DMS53 treated with DMSO at 0.1 percent for 48 hours (cell line): ENCODE measurements around the gene GLOD5.

Experiments used
- DNase-seq: peaks from one replicate; lab custom pipeline; 2025; ENCODE audit not compliant: unreplicated experiment; lab: John Stamatoyannopoulos, UW

Gene GLOD5

GRCh38 chrX:48761674-48762471 lies at the start of gene GLOD5:
Gene GLOD5 (plus strand): TSS chrX:48761747. CDS start chrX:48761791, 44 bp downstream.
- DNase-seq = peak; percentile 74

DNA sequence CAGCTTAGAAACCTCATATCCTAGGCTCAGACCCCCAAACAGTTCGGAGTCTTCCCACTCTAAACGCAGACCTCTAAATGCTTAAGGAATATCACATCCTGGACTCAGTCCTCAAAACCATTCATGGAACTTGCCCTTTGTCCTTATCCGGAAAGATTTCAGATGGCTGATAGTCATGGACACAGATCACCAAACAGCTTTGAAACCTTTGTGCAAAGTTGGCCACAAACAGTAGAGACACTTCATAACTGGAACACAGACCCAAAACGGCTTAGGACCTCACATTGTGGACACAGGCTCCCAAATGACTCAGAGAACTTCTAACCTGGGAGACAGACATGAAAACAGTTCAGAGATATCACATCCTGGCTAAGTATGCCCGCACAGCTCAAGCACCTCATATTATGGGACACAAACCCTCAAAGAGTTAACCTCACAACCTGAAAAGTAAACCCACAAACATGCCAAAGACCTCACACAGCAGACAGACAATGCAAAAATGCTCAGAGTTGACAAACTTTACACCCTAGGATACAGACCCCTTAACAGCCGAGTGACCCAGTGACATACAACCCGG lies 49.5 kb upstream of the GLOD5 start:
- no peak for DNase-seq

DNA sequence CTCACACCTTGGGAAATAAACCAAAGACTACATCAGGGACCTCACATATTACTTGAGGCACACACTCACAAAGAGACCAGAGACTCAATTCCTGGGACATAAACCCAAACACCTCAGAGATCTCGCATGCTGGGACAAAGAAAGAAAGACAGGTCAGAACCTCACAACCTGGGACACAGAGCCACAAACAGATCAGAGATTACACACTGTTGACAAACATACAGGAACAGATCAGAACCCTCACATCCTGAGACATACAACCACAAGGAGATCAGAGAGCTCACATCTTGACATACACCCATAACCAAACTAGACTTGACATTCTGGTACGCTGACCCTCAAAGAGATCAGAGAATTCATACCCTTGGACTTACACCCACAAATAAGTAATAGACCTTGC lies 47.7 kb upstream of the GLOD5 start:
- DNase-seq = no peak

DNA sequence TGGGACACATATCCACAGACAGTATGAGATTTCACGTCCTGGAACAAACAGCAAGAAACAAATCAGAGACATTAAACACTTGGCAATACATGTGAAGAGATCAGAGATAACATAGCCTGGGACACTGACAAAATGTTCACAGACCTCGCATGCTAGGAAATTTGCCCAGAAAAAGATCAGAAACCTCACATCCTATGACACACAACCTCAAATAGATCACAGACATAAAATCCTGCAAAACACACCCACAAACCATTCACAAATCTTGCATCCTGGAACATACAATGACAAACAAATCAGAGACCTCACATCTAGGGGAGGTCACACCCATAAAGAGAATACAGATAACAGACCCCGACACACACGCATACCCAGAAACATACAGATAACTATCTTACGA lies 47.0 kb upstream of the GLOD5 start:
- DNase-seq = no peak

DNA sequence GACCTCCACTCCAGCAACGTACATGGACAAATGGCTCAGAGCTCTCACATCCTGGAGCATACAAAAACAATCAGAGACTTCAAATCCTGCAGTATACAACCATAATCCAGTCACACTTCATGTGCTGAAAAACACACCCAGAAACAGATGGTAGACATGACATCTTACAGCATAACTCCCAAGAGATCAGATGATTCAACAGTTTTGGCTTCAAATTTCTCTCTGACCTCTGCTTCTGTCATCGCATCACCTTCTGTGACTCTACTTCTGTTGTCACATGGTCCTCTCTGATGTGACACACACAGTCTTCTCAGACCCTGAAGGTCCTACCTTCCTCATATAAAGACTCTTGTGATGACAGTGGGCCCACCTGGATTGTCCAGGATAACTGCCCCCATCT lies 46.5 kb upstream of the GLOD5 start:
- no peak for DNase-seq

DNA sequence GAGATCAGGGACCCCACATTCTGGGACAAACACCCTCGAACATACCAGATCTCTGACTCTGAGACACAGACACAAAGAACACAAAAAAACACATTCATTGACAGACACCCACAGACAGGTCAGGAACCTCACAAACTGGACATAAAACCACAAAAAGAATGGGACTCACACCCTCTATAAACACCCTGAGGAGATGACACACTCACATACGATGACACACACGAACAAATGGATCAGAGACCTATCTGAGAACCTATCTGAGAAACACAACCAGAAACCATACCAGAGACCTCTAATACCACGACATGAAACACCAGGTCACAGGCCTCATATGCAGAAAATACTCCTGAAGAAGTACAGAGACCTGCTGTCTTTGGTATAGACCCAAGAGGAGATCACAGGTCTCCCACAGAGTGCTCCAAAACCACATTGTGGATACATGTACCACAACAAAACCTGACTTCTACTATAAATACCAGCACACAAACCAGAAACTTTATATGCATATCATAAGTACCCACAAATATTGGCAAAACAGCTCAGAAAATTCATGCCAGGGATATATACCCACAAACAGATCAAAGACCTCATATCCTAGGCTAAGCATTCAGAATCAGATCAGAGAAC lies 45.6 kb upstream of the GLOD5 start:
- no peak for DNase-seq

DNA sequence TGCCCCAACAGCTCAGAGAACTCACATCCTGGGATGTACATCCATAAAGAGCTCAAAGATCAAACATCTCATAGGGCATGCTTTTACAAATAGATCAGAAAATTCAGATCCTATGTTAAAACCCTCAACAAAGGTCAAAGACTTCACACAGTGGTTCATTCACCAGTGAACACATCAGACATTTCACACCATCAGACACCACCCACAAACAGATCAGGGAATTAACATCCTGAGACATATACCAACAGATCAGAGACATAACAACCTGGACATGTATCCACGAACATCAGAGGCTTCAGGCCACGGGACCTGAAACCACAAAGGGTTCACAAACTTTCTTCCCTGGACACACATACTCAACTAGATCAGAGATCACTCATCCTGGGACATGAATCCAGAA lies 41.6 kb upstream of the GLOD5 start:
- DNase-seq = no peak

DNA sequence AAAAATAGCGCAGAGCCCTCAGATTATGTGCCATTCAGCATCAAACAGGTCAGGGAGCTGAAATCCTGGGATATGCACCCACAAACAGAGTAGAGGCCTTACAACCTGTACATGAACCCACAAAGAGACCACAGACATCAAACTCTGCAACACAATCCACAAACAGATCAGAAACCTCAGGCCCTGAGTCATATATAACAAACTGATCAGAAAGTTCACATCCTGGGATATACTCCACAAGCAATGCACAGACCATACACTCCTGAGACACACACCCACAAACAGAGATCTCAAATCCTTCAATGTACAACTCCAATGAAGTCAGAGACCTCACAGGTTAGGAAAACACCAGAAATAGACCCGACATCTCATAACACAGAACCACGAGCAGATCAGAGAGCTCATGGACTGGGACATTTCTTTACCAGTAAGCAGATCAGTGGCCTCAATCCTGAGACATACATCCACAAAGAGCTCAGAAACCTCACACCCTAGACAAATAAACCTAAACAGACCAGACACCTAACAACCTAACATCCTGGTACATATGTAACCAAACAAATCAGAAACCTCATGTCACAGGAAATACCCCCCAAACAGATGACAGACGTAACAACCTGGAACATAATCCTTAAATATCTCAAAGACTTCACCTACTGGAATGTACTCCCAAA lies 40.8 kb upstream of the GLOD5 start:
- DNase-seq = no peak

DNA sequence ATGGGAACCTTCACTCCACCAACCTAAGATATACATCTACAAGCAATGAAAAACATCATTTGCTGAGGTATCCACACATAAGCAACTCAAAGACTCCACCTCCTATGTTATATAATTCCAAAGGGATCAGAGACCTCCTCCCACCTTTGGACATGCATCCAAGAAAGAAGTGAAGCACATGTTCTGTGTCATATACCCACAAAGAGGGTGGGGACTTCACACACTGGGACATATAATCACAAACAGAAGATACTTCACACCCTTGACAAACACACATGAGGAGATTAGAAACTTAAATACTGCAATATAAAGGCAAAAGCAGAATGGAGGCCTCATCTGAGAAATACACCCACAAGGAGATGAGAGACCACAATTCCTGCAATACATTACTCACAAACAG lies 39.6 kb upstream of the GLOD5 start:
- no peak for DNase-seq

GRCh38 chrX:48726596-48726995 lies 35.0 kb upstream of the GLOD5 start:
- no peak for DNase-seq

DNA sequence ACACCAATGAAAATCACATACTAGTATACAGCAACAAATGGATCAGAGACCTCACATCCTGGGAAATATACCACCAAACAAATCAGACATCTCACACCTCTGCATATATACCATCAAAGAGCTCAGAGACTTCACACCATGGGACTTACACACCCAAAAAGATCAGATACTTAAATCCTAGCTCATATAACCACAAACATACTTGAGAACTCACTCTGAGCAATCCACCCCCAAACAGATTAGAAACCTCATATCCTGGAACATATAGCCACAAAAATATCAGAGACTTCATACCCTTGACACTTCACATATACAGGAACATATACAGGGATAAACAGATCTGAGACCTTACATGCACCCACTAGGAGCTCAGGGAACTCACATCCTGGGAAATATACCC lies 32.9 kb upstream of the GLOD5 start:
- no peak for DNase-seq

DNA sequence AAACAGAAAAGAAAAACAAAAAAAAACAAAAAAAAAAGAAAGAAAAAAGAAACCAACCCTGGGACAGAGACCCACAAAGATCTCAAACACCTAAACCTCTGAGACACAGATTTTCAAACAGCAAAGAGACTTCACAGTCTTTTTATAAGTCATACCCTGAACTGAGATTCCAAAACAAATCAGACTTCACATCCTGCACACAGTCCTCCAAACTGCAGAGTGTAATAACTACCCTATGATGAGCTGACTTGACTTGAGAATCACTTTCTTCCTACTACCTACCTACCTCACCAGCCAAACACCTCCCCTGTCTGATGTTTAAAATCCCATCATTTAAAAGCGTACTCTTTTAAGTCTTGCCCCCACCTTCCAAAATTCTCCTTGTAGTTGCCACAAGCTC lies 25.2 kb upstream of the GLOD5 start:
- DNase-seq = no peak

GRCh38 chrX:48736878-48737212 lies 24.7 kb upstream of the GLOD5 start:
- no peak for DNase-seq

DNA sequence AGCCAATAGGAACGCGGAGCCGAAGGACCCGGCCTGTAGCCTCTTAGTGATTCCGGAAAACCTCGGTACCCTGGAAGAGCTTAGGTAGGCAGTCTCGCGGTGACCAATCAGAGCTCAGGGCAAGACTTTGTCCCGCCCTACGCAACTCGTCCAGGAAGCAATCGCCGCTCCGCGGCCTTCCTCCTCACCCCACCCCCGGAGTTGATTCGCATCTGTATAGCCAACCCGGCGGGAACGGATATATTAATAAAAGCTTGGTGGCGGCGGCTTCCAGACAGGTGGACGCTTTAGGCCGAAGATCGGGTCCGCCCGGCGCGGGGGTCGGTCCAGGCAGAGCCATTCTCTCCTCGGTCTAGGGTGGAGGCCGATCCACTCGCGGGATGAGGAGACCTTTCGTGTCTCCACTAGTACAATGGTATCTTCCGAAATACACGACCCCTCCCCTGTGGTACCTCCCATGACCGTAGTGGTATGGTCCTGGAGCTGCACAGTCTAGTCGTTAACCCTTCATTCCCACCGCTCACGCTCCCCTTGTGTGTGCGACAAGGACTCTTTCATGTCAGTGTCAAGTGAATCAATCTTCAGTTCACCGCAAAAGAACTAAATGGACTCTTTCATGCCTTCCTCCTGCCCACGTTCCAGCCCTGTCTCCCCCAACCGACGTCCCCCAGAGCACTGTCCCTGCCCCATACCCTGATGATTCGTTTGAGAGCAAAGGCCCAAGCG lies 24.2 kb upstream of the GLOD5 start:
- DNase-seq = peak; percentile 95

DNA sequence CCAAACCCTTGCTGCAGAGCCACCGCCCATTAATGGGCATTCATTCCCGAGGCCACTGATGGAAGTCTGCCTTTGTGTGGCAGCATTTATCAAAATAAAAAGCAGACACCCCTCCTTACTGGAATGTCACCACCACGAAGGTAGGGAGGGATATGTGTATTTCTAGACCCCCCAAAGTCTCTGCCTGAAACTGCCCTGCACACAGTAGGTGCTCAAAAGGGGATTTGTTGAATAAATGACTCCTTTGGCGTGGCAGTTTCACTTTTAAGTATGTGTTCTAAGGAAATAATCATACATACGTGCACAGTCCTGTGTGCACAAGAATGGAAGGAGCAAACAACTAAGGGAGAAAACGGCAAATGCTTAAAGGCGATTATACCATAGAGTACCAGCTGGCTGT lies 23.6 kb upstream of the GLOD5 start:
- DNase-seq = peak; percentile 4

GRCh38 chrX:48741834-48742233 lies 19.7 kb upstream of the GLOD5 start:
- DNase-seq = no peak

DNA sequence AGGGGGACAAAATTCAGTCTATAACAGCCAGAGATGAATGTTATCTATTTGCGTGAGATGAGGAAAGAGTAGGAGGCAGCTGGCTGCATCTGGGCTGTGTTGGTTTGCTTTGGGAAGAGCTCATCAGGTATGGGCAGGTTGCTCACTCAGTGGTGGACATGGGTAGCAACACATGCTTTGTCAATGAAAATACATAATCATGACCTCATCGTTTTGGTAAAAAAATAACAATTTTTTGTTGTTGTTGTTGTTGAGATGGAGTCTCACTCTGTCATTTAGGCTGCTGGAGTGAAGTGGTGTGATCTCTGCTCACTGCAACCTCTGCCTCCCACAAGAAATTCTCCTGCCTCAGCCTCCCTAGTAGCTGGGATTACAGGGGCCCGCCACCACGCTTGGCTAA lies 16.3 kb upstream of the GLOD5 start:
- no peak for DNase-seq

- DNase-seq = no peak
Measured at GRCh38 chrX:48747415-48748016, 14.0 kb upstream of the GLOD5 start.

DNA sequence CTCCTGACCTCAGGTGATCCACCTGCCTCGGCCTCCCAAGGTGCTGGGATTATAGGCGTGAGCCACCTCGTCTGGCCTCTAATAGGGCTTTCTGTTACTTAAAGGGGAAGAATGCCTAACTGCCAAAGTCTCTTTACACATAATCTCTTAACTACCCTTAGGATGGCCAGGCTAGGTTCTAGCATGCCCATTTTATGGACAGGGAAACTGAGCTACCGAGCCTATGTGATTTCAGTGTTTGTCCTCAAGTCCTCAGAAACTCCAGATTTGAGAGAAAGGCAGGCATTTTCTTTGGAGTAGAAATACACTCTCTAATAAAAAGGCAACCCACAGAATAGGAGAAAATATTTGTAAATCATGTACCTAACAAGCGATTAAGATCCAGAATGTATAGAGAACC lies 12.4 kb upstream of the GLOD5 start:
- DNase-seq = no peak

- no peak for DNase-seq
Measured at GRCh38 chrX:48751343-48751742, 10.2 kb upstream of the GLOD5 start.

DNA sequence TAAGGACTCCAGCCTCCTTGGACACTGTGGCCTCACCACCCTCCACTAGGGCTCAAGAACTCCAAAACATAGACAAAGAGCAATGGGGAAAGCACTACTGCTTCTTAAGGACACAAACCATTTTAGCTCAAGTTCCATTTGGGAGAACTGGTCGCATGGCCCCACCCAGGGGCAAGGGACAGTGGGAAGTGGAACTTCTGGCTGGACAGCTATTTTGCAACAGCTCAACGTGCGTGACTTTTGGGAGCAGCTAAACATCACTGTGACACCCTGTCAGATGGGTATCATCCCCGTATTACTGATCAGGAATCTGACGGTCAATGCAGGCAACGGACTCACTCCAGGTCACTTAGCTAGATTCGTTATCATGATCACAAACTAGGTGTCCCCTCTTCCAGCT lies 9.0 kb upstream of the GLOD5 start:
- DNase-seq = no peak
